Endothelial cell of hepatic sinusoid (primary cell): ENCODE measurements around the gene TRIM34.
"Not testable (repeated sequence)": the region's sequence is repeated elsewhere in the genome, so short reads cannot be mapped to it uniquely, and the experiment has no call there.

Experiments used
- in situ Hi-C: cut with HindIII; loops from 2 replicates; pipeline ENCODE4 v1.10.0; 2017; ENCODE audit warnings: low sequenced_read_pairs

TRIM34 gene

GRCh38 chr11:5624489-5625279, at the start of gene TRIM34:
Gene TRIM34, plus strand, starts transcription at chr11:5625001. Its CDS starts 7,331 bp downstream, at chr11:5632332.
- in situ Hi-C loops: no loop called here

- in situ Hi-C loops: no loop called here
Measured at GRCh38 chr11:5575152-5575551, 49.6 kb upstream of the TRIM34 start.

GRCh38 chr11:5577101-5577500, 47.7 kb upstream of the TRIM34 start:
- in situ Hi-C loops: no loop called here

GRCh38 chr11:5580577-5580976, 44.2 kb upstream of the TRIM34 start, which contains the start of gene OR52B6:
Gene OR52B6, plus strand, starts transcription at chr11:5580877. Its CDS starts 0 bp downstream, at chr11:5580877.
- in situ Hi-C loops: no loop called here

GRCh38 chr11:5581014-5581413, 43.8 kb upstream of the TRIM34 start:
- in situ Hi-C loops: no loop called here

GRCh38 chr11:5584458-5584857, 40.3 kb upstream of the TRIM34 start:
- in situ Hi-C loops: not testable (repeated sequence)

GRCh38 chr11:5589906-5590305, 34.9 kb upstream of the TRIM34 start:
- in situ Hi-C loops: not testable (repeated sequence)

- in situ Hi-C loops: no loop called here
Measured at GRCh38 chr11:5591613-5592012, 33.2 kb upstream of the TRIM34 start.

- in situ Hi-C loops: no loop called here
Measured at GRCh38 chr11:5592615-5593014, 32.2 kb upstream of the TRIM34 start.

- in situ Hi-C loops: no loop called here
Measured at GRCh38 chr11:5593146-5593545, 31.7 kb upstream of the TRIM34 start.

- in situ Hi-C loops: no loop called here
Measured at GRCh38 chr11:5596607-5597201, 28.1 kb upstream of the TRIM34 start, which contains the start of gene TRIM6. Gene TRIM6, plus strand, starts transcription at chr11:5596637. Its CDS starts 261 bp downstream, at chr11:5596898.

- in situ Hi-C loops: no loop called here
Measured at GRCh38 chr11:5597953-5598352, 26.8 kb upstream of the TRIM34 start.

GRCh38 chr11:5600374-5600851, 24.4 kb upstream of the TRIM34 start:
- in situ Hi-C loops: no loop called here

- in situ Hi-C loops: not testable (repeated sequence)
Measured at GRCh38 chr11:5602791-5603190, 22.0 kb upstream of the TRIM34 start.

- in situ Hi-C loops: no loop called here
Measured at GRCh38 chr11:5603326-5603725, 21.5 kb upstream of the TRIM34 start.

GRCh38 chr11:5604896-5605295, 19.9 kb upstream of the TRIM34 start:
- in situ Hi-C loops: no loop called here

- in situ Hi-C loops: no loop called here
Measured at GRCh38 chr11:5605849-5606248, 19.0 kb upstream of the TRIM34 start.

GRCh38 chr11:5608808-5609207, 16.0 kb upstream of the TRIM34 start:
- in situ Hi-C loops: no loop called here

- in situ Hi-C loops: no loop called here
Measured at GRCh38 chr11:5610446-5610845, 14.4 kb upstream of the TRIM34 start.

- in situ Hi-C loops: no loop called here
Measured at GRCh38 chr11:5611627-5612026, 13.2 kb upstream of the TRIM34 start.

GRCh38 chr11:5618807-5619206, 6.0 kb upstream of the TRIM34 start:
- in situ Hi-C loops: no loop called here
